Neuronal stem cell (in vitro differentiated cells): Measurements from ENCODE around the gene ZXDB.
"Not testable (repeated sequence)": the region's sequence is repeated elsewhere in the genome, so short reads cannot be mapped to it uniquely, and the experiment has no call there.

Source experiments
- DNase-seq: peaks from one replicate; pipeline ENCODE4 v3.0.0-alpha.2; 2013; ENCODE audit warnings: low spot score
- H2AFZ ChIP-seq: one replicate; pipeline ENCODE4 v1.6.1; 2013; ENCODE audit warnings: mild to moderate bottlenecking, low read length, inconsistent platforms
- H2AK5ac ChIP-seq: 2 replicates; pipeline ENCODE4 v1.6.1; 2013; ENCODE audit warnings: low read depth, mild to moderate bottlenecking, inconsistent platforms, low read length, moderate library complexity, mixed read lengths
- H2BK120ac ChIP-seq: 2 replicates; pipeline ENCODE4 v1.6.1; 2013; ENCODE audit warnings: low read depth, mild to moderate bottlenecking, inconsistent platforms, low read length, moderate library complexity, mixed read lengths
- H2BK12ac ChIP-seq: one replicate; pipeline ENCODE4 v1.6.1; 2013; ENCODE audit warnings: low read length, inconsistent platforms
- H2BK15ac ChIP-seq: 2 replicates; pipeline ENCODE4 v1.6.1; 2013; ENCODE audit warnings: mild to moderate bottlenecking, low read length, inconsistent platforms, mixed read lengths
- H2BK5ac ChIP-seq: one replicate; pipeline ENCODE4 v1.6.1; 2013; ENCODE audit warnings: inconsistent platforms, mild to moderate bottlenecking, low read length, moderate library complexity
- H3K14ac ChIP-seq: one replicate; pipeline ENCODE4 v1.6.1; 2013; ENCODE audit warnings: low read length, inconsistent platforms
- H3K18ac ChIP-seq: 2 replicates; pipeline ENCODE4 v1.6.1; 2013; ENCODE audit warnings: low read length, inconsistent platforms
- H3K23ac ChIP-seq: 2 replicates; pipeline ENCODE4 v1.6.1; 2013; ENCODE audit warnings: low read depth, mild to moderate bottlenecking, mixed read lengths, low read length, inconsistent platforms; ENCODE audit not compliant: poor library complexity
- H3K27ac ChIP-seq: replicated peaks from 3 replicates; pipeline ENCODE4 v1.5.1; 2013; ENCODE audit warnings: low read length, inconsistent platforms
- H3K27me3 ChIP-seq, 3 experiments: 2 replicates each; pipeline ENCODE4 v1.6.1; 2013; ENCODE audit warnings: low read length in 3 of 3, mild to moderate bottlenecking in 2 of 3, inconsistent platforms in 1 of 3, low read depth in 1 of 3, mixed read lengths in 1 of 3, moderate library complexity in 1 of 3; ENCODE audit not compliant: control insufficient read depth in 3 of 3, insufficient read depth in 3 of 3
- H3K36me3 ChIP-seq, 2 donors: replicated peaks in 1 of 2; 2 replicates each; pipeline ENCODE4 v1.6.1; 2013; ENCODE audit warnings: low read length in 2 of 2; ENCODE audit not compliant: control insufficient read depth in 2 of 2, insufficient read depth in 2 of 2
- H3K4ac ChIP-seq: 2 replicates; pipeline ENCODE4 v1.6.1; 2013; ENCODE audit warnings: inconsistent platforms, mild to moderate bottlenecking, low read length, moderate library complexity
- H3K4me1 ChIP-seq, 2 donors: 1 replicate in 1 of 2; 2 replicates in 1 of 2; pipeline ENCODE4 v1.6.1; 2013; ENCODE audit warnings: low read length in 2 of 2, low read depth in 1 of 2; ENCODE audit not compliant: control insufficient read depth in 2 of 2, insufficient read depth in 1 of 2
- H3K4me2 ChIP-seq: one replicate; pipeline ENCODE4 v1.6.1; 2013; ENCODE audit warnings: mild to moderate bottlenecking, low read length, inconsistent platforms; ENCODE audit not compliant: insufficient read depth, poor library complexity, severe bottlenecking
- H3K4me3 ChIP-seq, 2 donors: 2 replicates each; pipeline ENCODE4 v1.5.1; 2013; ENCODE audit warnings: low read length in 2 of 2, mild to moderate bottlenecking in 2 of 2, inconsistent platforms in 1 of 2, moderate library complexity in 1 of 2
- H3K79me1 ChIP-seq: one replicate; pipeline ENCODE4 v1.6.1; 2013; ENCODE audit warnings: low read depth, mild to moderate bottlenecking, inconsistent platforms, low read length, moderate library complexity
- H3K9ac ChIP-seq: one replicate; pipeline ENCODE4 v1.6.1; 2013; ENCODE audit warnings: mild to moderate bottlenecking, low read depth, low read length, inconsistent platforms; ENCODE audit not compliant: poor library complexity
- H3K9me3 ChIP-seq, 2 donors: replicated peaks in 1 of 2; 2 replicates each; pipeline versions ENCODE3 to v1.6.1; 2013; ENCODE audit warnings: low read length in 2 of 2, mild to moderate bottlenecking in 2 of 2, inconsistent platforms in 1 of 2, low read depth in 1 of 2, mixed read lengths in 1 of 2, moderate library complexity in 1 of 2; ENCODE audit not compliant: control insufficient read depth in 2 of 2, insufficient read depth in 1 of 2
- H4K8ac ChIP-seq: one replicate; pipeline ENCODE4 v1.6.1; 2013; ENCODE audit warnings: low read depth, mild to moderate bottlenecking, inconsistent platforms, low read length, moderate library complexity
- H4K91ac ChIP-seq: one replicate; pipeline ENCODE4 v1.6.1; 2013; ENCODE audit warnings: low read length, low read depth, mild to moderate bottlenecking, inconsistent platforms; ENCODE audit not compliant: poor library complexity
- WGBS, 2 donors: extraction: QIAGEN DNeasy Blood & Tissue Kit; methylation state at CpG; one replicate each; pipeline ENCODE4 v1.1.7; 2013; ENCODE audit warnings: missing lambda C conversion rate in 2 of 2, mixed read lengths in 1 of 2; ENCODE audit not compliant: insufficient read length in 2 of 2, insufficient replicate concordance in 1 of 2; ENCODE audit errors: extremely low coverage in 2 of 2; 5-methylcytosine and 5-hydroxymethylcytosine counted together

The ZXDB gene

GRCh38 chrX:57596516-57596915 is 4.7 kb downstream of the ZXDB start:
- no peak for DNase-seq
- Histone ChIP-seq H2BK12ac (no peak overlapping the region), H2AK5ac (no peak overlapping the region), H3K18ac (no peak overlapping the region), H4K8ac (no peak overlapping the region), H3K4me2 (no peak overlapping the region), H3K9me3 (no peaks in the 10 kb centered on the region), H2BK15ac (no peak overlapping the region), H3K9ac (no peak overlapping the region), H3K4me1 (peaks cover 0 to 7% of the 10 kb centered on the region in 2 donors), H3K14ac (no peak overlapping the region), H3K23ac (no peak overlapping the region), H3K4me3 (no peak overlapping the region), H3K79me1 (no peaks in the 10 kb centered on the region), H2BK5ac (no peak overlapping the region), H3K27ac (no peak overlapping the region), H2AFZ (no peak overlapping the region), H3K4ac (no peak overlapping the region), H3K27me3 (no peaks in the 10 kb centered on the region), H3K36me3 (peaks cover 0 to 12% of the 10 kb centered on the region in 2 donors), H2BK120ac (no peak overlapping the region), H4K91ac (no peak overlapping the region)
- no CpG with 5 or more reads among the region's 1 CpG for WGBS, 2 donors

GRCh38 chrX:57607295-57608187 is 15.7 kb downstream of the ZXDB start:
- no CpG with 5 or more reads among the region's 18 CpGs for WGBS, 2 donors
- H3K27ac ChIP-seq, result no peak overlapping the region
- H3K4me3 ChIP-seq, result peak overlapping the region in 1 of 2 donors; percentile 9

GRCh38 chrX:57613351-57613750 is 21.5 kb downstream of the ZXDB start:
- not testable (repeated sequence) for H2AK5ac ChIP-seq, DNase-seq, H3K4me2 ChIP-seq, H3K9me3 ChIP-seq, H3K4me3 ChIP-seq, H3K4me1 ChIP-seq, H2BK120ac ChIP-seq, H3K23ac ChIP-seq, H2BK15ac ChIP-seq, H4K8ac ChIP-seq, H3K18ac ChIP-seq, H4K91ac ChIP-seq, H3K9ac ChIP-seq, H2BK5ac ChIP-seq, H3K36me3 ChIP-seq, H2AFZ ChIP-seq, H3K27me3 ChIP-seq, H3K27ac ChIP-seq, H3K4ac ChIP-seq, H2BK12ac ChIP-seq, H3K79me1 ChIP-seq, H3K14ac ChIP-seq
- WGBS, 2 donors, result no CpG with 5 or more reads among the region's 1 CpG

More at GRCh38 chrX:57607295-57608187, 15.7 kb downstream of the ZXDB start:
- no peak overlapping the region for H2BK12ac ChIP-seq
- DNase-seq, result no peak
- H3K4me2 ChIP-seq, result no peak overlapping the region
- H2AK5ac ChIP-seq, result no peak overlapping the region
- H3K9ac ChIP-seq, result no peak overlapping the region
- H2BK15ac ChIP-seq, result no peak overlapping the region
- no peaks in the 10 kb centered on the region for H3K27me3 ChIP-seq
- no peak overlapping the region for H3K23ac ChIP-seq
- no peaks in the 10 kb centered on the region for H3K9me3 ChIP-seq
- no peaks in the 10 kb centered on the region for H3K4me1 ChIP-seq
- no peak overlapping the region for H3K14ac ChIP-seq
- H2BK120ac ChIP-seq, result no peak overlapping the region
- H3K18ac ChIP-seq, result no peak overlapping the region
- H3K36me3 ChIP-seq, result no peaks in the 10 kb centered on the region
- no peak overlapping the region for H3K4ac ChIP-seq
- H4K91ac ChIP-seq, result no peak overlapping the region
- peak overlapping the region; percentile 71 for H2AFZ ChIP-seq
- H3K79me1 ChIP-seq, result no peaks in the 10 kb centered on the region
- H4K8ac ChIP-seq, result no peak overlapping the region
- no peak overlapping the region for H2BK5ac ChIP-seq

GRCh38 chrX:57629438-57629837 is 37.6 kb downstream of the ZXDB start:
- not testable (repeated sequence) for H3K4me1 ChIP-seq, H2BK5ac ChIP-seq, DNase-seq, H3K4me3 ChIP-seq, H2BK15ac ChIP-seq, H2AK5ac ChIP-seq, H3K27me3 ChIP-seq, H3K23ac ChIP-seq, H4K91ac ChIP-seq, H3K14ac ChIP-seq, H3K27ac ChIP-seq, H3K4me2 ChIP-seq, H3K79me1 ChIP-seq, H3K36me3 ChIP-seq, H3K4ac ChIP-seq, H2AFZ ChIP-seq, H3K9ac ChIP-seq, H2BK120ac ChIP-seq, H4K8ac ChIP-seq, H3K9me3 ChIP-seq, H3K18ac ChIP-seq, H2BK12ac ChIP-seq
- WGBS, 2 donors, result no CpG with 5 or more reads among the region's 20 CpGs
